ENCODE results near the gene SLC7A4.

The SLC7A4 gene

GRCh38 chr22:21022955-21023614 lies 9.3 kb downstream of the SLC7A4 start:
- no peaks in the 10 kb centered on the region for H3K9me3 ChIP-seq (ENCODE audit: severe bottlenecking)
- no peak overlapping the region for H3K4me3 ChIP-seq (ENCODE audit: low read depth, low read length)
- no peaks in the 10 kb centered on the region for H3K27me3 ChIP-seq (ENCODE audit: insufficient read depth, low read depth, severe bottlenecking)
- H3K27ac ChIP-seq = no peak overlapping the region
- TF ChIP-seq CTCF (IDR thresholded peaks at IDR 0.05; ENCODE audit: low read depth, low read length) = peak; percentile 36; the same call in 1 of the 2 replicates
- DNase-seq = no peak
- H3K36me3 ChIP-seq = no peaks in the 10 kb centered on the region

- no peak for TF ChIP-seq CTCF (IDR thresholded peaks at IDR 0.05; ENCODE audit: low read depth, low read length)
- no peak overlapping the region for H3K27ac ChIP-seq
- no peaks in the 10 kb centered on the region for H3K36me3 ChIP-seq
- no peak overlapping the region for H3K4me3 ChIP-seq (ENCODE audit: low read depth, low read length)
- no peak for DNase-seq
- no peaks in the 10 kb centered on the region for H3K27me3 ChIP-seq (ENCODE audit: insufficient read depth, low read depth, severe bottlenecking)
- H3K9me3 ChIP-seq (ENCODE audit: severe bottlenecking) = no peaks in the 10 kb centered on the region
These were observed 9.9 kb downstream of the SLC7A4 start for GRCh38 chr22:21022507-21022906.

GRCh38 chr22:21020802-21021429 lies 11.4 kb downstream of the SLC7A4 start:
- peak; percentile 81 for TF ChIP-seq CTCF (IDR thresholded peaks at IDR 0.05; ENCODE audit: low read depth, low read length)
- no peaks in the 10 kb centered on the region for H3K9me3 ChIP-seq (ENCODE audit: severe bottlenecking)
- no peak overlapping the region for H3K27ac ChIP-seq
- H3K36me3 ChIP-seq = no peaks in the 10 kb centered on the region
- peak; percentile 58 for DNase-seq
- H3K4me3 ChIP-seq (ENCODE audit: low read depth, low read length) = no peak overlapping the region
- H3K27me3 ChIP-seq (ENCODE audit: insufficient read depth, low read depth, severe bottlenecking) = no peaks in the 10 kb centered on the region

- Histone ChIP-seq H3K27me3 (ENCODE audit: insufficient read depth, low read depth, severe bottlenecking) (no peaks in the 10 kb centered on the region), H3K27ac (no peak overlapping the region), H3K4me3 (ENCODE audit: low read depth, low read length) (no peak overlapping the region), H3K9me3 (ENCODE audit: severe bottlenecking) (no peaks in the 10 kb centered on the region), H3K36me3 (no peaks in the 10 kb centered on the region)
- TF ChIP-seq CTCF (IDR thresholded peaks at IDR 0.05; ENCODE audit: low read depth, low read length) = no peak
- no peak for DNase-seq
These were observed 14.0 kb downstream of the SLC7A4 start for GRCh38 chr22:21018314-21018713.

GRCh38 chr22:21016644-21017420 lies 15.5 kb downstream of the SLC7A4 start:
- DNase-seq = no peak
- Histone ChIP-seq H3K4me3 (ENCODE audit: low read depth, low read length) (no peak overlapping the region), H3K27me3 (ENCODE audit: insufficient read depth, low read depth, severe bottlenecking) (no peaks in the 10 kb centered on the region)

More at GRCh38 chr22:21016644-21017420, 15.5 kb downstream of the SLC7A4 start:
- no peak overlapping the region for H3K27ac ChIP-seq
- TF ChIP-seq CTCF (IDR thresholded peaks at IDR 0.05; ENCODE audit: low read depth, low read length) = no peak
- H3K36me3 ChIP-seq = no peaks in the 10 kb centered on the region
- no peaks in the 10 kb centered on the region for H3K9me3 ChIP-seq (ENCODE audit: severe bottlenecking)

Data from WERI-Rb-1 (cell line).